Natural killer cell (primary cell): ENCODE results near the gene NCOA1. TPM values are rescaled to one million over a fixed set of nuclear protein-coding genes. Genes with fewer than 3 reads are reported as not detected.

Experiments used
- ATAC-seq, 3 donors: fragments of 150-1000 bp in 2 of 3; fragments of 200-7000 bp in 1 of 3; cut with Tn5 transposase; 1 replicate in 1 of 3; 2 replicates in 2 of 3; pipeline ENCODE4 v1.10.0; 2021; ENCODE audit warnings: mild to moderate bottlenecking in 2 of 3, moderate library complexity in 2 of 3
- DNase-seq, 2 donors: peaks; one replicate each; pipeline versions ENCODE4 v3.0.0 to v3.0.0-alpha.2; 2013 to 2021; ENCODE audit warnings: mixed read lengths in 1 of 2
- H3K27ac ChIP-seq: one replicate; pipeline ENCODE4 v1.5.1; 2013; ENCODE audit warnings: mild to moderate bottlenecking, low read length
- H3K27me3 ChIP-seq: one replicate; pipeline ENCODE4 v1.6.1; 2013; ENCODE audit warnings: low read length; ENCODE audit not compliant: control insufficient read depth, insufficient read depth
- H3K36me3 ChIP-seq: one replicate; pipeline ENCODE4 v1.6.1; 2013; ENCODE audit warnings: low read length; ENCODE audit not compliant: control insufficient read depth, insufficient read depth
- H3K4me1 ChIP-seq: one replicate; pipeline ENCODE4 v1.6.1; 2013; ENCODE audit warnings: low read length; ENCODE audit not compliant: control insufficient read depth, insufficient read depth
- H3K4me3 ChIP-seq: one replicate; pipeline ENCODE4 v1.5.1; 2013; ENCODE audit warnings: low read length
- H3K9me3 ChIP-seq: one replicate; pipeline ENCODE4 v1.6.1; 2013; ENCODE audit warnings: low read length; ENCODE audit not compliant: control insufficient read depth, insufficient read depth
- H3K27ac Mint-ChIP-seq, 2 donors: one replicate each; pipeline ENCODE4 v1.8.0; 2022; ENCODE audit warnings: mild to moderate bottlenecking in 2 of 2, mixed read lengths in 2 of 2, moderate library complexity in 1 of 2
- H3K27me3 Mint-ChIP-seq, 2 donors: one replicate each; pipeline ENCODE4 v1.8.0; 2022; ENCODE audit warnings: low read depth in 2 of 2, mixed read lengths in 2 of 2
- H3K36me3 Mint-ChIP-seq: one replicate; pipeline ENCODE4 v1.8.0; 2022; ENCODE audit warnings: mixed read lengths
- H3K4me1 Mint-ChIP-seq, 2 donors: one replicate each; pipeline ENCODE4 v1.8.0; 2022; ENCODE audit warnings: mixed read lengths in 2 of 2
- H3K4me3 Mint-ChIP-seq: one replicate; pipeline ENCODE4 v1.8.0; 2022; ENCODE audit warnings: mild to moderate bottlenecking, moderate library complexity, mixed read lengths
- H3K9me3 Mint-ChIP-seq, 2 donors: one replicate each; pipeline ENCODE4 v1.8.0; 2022; ENCODE audit warnings: mixed read lengths in 2 of 2
- WGBS: methylation state at CpG from one replicate; pipeline ENCODE4 v1.1.7; 2013; ENCODE audit warnings: missing lambda C conversion rate; ENCODE audit not compliant: insufficient coverage; 5-methylcytosine and 5-hydroxymethylcytosine counted together
- intact Hi-C: fragments of 100-400 bp; cut with micrococcal nuclease; formaldehyde crosslinking; loops from one replicate; pipeline ENCODE4 v1.14.2; 2022
- total RNA-seq, 4 donors: library from RNA; stranded (reverse); fragments of 120-200 nt in 1 of 4; gene quantifications; one replicate each; pipeline versions ENCODE4 v1.2.3 to v1.2.4, GENCODE V29; 2013 to 2022
- TF ChIP-seq, protein P1 (sequence below): fragments of 200-600 bp; IDR thresholded peaks from one replicate; pipeline ENCODE4 v1.8.0; 2022; ENCODE audit warnings: antibody characterized with exemption

The NCOA1 gene
- total RNA-seq, 3 donors from 2014 or later (not counting 1 experiment from before 2014, with no cell fraction given) = 122 to 149 (median 124) TPM

DNA sequence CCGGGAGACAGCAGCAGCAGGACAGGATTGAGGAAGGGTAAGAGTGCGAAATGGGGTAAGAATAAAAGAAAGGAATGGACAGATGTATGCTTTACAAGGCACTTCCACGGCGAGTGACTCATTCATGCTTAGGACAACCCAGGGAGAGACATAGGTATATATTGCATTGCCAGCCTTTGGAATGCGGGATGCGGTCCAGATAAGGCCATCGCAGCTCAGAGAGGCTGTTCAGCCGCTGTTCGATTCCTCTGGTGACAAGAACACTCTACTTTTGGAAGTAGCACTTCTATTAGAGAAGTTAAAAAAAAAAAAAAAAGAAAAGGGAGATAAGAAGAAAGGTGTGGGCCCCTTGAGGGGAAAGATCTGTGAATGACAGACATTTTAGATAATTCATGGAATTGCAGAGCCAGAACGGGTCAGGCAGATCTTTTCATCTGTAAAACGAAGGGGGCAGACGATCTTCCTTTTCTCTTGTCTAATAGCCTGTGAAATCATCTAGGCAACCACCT is 819 bp upstream of the NCOA1 start:
- Histone ChIP-seq H3K27me3 (no peaks in the 10 kb centered on the region), H3K36me3 (no peaks in the 10 kb centered on the region), H3K9me3 (no peaks in the 10 kb centered on the region), H3K4me3 (peak overlapping the region; percentile 45), H3K27ac (peak overlapping the region; percentile 80), H3K4me1 (peaks cover 20% of the 10 kb centered on the region)
- ATAC-seq (no peak), DNase-seq (no peak)
- peak overlapping the region; percentile 97 for H3K4me3 Mint-ChIP-seq
- no peaks in the 10 kb centered on the region for H3K27me3 Mint-ChIP-seq
- WGBS = 44% methylated on average over 12 of the region's 12 CpGs
- no peaks in the 10 kb centered on the region for H3K36me3 Mint-ChIP-seq
- intact Hi-C loops = loop anchor here (5.0 to 10.0 kb wide), 2 partner anchors 97 to 245 kb away; no protein-coding TSS in a partner anchor
- peak overlapping the region; percentile 89 to 99 for H3K27ac Mint-ChIP-seq
- H3K4me1 Mint-ChIP-seq = peaks cover 47 to 49% of the 10 kb centered on the region in 2 donors
- no peaks in the 10 kb centered on the region for H3K9me3 Mint-ChIP-seq
- TF ChIP-seq, protein P1, sequence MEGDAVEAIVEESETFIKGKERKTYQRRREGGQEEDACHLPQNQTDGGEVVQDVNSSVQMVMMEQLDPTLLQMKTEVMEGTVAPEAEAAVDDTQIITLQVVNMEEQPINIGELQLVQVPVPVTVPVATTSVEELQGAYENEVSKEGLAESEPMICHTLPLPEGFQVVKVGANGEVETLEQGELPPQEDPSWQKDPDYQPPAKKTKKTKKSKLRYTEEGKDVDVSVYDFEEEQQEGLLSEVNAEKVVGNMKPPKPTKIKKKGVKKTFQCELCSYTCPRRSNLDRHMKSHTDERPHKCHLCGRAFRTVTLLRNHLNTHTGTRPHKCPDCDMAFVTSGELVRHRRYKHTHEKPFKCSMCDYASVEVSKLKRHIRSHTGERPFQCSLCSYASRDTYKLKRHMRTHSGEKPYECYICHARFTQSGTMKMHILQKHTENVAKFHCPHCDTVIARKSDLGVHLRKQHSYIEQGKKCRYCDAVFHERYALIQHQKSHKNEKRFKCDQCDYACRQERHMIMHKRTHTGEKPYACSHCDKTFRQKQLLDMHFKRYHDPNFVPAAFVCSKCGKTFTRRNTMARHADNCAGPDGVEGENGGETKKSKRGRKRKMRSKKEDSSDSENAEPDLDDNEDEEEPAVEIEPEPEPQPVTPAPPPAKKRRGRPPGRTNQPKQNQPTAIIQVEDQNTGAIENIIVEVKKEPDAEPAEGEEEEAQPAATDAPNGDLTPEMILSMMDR = no peak

DNA sequence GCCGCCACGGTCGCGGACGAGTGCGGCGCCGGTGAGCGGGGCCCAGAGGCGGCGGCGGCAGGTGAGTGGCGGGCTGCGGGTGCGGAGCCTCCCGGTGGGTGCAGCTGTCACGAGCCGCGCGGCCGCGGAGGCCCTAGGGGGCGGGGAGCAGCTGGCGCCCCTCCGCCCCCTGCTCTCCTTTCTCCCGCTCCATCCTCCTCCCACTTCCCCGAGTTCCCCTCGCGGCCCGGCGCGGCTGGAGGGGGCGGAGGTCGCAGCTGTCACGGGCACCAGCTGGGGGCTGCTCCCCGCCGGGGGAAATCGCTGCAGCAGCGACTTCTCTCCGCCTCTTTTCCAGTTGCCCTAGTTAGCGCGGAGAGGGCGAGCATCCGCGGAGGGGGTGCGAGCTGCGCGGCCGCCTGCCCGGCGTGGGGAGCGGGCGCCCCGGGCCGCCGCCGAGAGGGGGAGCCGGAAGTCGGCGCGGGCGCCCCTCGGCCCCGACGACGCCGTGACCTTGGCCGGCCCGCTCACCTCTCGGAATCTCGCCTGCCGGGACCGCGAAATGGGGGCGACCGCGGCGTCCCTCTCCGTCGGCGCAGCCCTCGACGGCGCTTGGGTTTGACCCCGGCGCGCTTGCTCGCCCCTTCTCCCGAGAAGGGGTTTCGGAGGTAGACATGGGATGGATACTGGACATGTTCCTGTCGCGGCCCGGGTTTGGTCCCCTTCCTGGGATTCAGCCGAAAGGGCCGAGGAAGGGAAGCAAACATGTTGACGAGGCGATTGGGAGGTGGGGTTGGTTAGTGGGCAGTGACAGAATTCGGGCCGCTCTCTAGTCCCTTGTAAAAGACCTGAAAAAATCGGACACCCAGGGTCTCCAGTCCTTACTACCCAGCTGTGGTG is 727 bp downstream of the NCOA1 start:
- Mint-ChIP-seq H3K4me3 (peak overlapping the region; percentile 93), H3K27me3 (no peaks in the 10 kb centered on the region), H3K4me1 (peaks cover 55 to 60% of the 10 kb centered on the region in 2 donors), H3K36me3 (no peaks in the 10 kb centered on the region), H3K9me3 (no peaks in the 10 kb centered on the region), H3K27ac (peak overlapping the region; percentile 89 to 99)
- Histone ChIP-seq H3K9me3 (no peaks in the 10 kb centered on the region), H3K4me3 (peak overlapping the region; percentile 67), H3K4me1 (peaks cover 20% of the 10 kb centered on the region), H3K27ac (peak overlapping the region; percentile 86), H3K36me3 (no peaks in the 10 kb centered on the region), H3K27me3 (no peaks in the 10 kb centered on the region)
- WGBS = under 1% methylated on average over 100 of the region's 100 CpGs
- peak; percentile 64 to 81 for DNase-seq
- TF ChIP-seq, protein P1 = no peak
- peak; percentile 43 to 63 (median 48) for ATAC-seq
- intact Hi-C loops = loop anchor here (2.0 to 10.0 kb wide), 3 partner anchors 21 to 243 kb away; no protein-coding TSS in a partner anchor

DNA sequence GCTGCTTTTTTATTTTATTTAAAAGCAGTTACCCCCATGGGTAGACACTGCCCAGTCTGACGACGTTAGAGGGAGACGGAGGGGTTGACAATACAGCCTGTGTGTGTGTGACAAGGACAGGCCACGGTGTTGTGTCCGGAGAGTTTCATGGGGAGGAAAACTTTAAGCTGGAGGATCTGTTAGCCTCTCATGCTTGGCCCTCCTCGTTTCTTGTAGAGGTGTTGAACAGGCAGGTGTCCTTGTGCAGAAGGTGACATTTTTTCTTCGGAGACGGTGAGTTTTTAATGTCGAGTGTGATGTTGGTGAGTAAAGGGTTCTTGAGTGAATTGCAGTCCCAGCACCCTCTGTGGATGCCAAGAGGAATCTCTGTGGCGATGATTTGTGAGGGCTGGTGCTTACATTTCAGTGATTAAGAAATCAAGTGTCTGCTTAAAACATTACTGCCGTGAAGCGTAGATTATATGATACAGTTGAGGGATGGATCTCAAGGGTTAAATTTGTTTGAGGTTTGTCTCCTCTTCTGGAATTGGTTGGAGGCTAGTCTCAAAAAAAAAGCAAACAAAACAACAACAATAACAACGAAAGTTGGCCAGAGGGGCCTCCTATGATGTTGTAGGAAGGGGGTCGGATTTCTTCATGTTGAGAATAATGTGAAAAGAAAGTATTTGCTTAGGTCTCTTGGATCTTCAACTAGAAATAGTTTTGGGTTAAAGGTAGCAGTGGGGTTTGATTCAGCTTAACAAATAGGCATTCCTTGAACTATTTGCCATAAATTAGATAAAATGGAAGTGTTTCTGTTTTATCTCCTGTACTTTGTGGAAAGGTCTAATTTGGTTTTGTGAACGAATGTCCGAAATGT is 1.6 kb downstream of the NCOA1 start:
- DNase-seq (peak; percentile 21 to 39), ATAC-seq (no peak)
- Mint-ChIP-seq H3K36me3 (no peaks in the 10 kb centered on the region), H3K4me1 (peaks cover 62 to 69% of the 10 kb centered on the region in 2 donors), H3K9me3 (no peaks in the 10 kb centered on the region), H3K4me3 (peak overlapping the region; percentile 93), H3K27me3 (no peaks in the 10 kb centered on the region), H3K27ac (peak overlapping the region; percentile 89 to 99)
- TF ChIP-seq, protein P1 = no peak
- H3K27me3 ChIP-seq = no peaks in the 10 kb centered on the region
- no peaks in the 10 kb centered on the region for H3K36me3 ChIP-seq
- H3K4me3 ChIP-seq = peak overlapping the region; percentile 67
- intact Hi-C loops = loop anchor here (2.0 to 10.0 kb wide), 3 partner anchors 20 to 242 kb away; no protein-coding TSS in a partner anchor
- H3K27ac ChIP-seq = peak overlapping the region; percentile 86
- 30% methylated on average over 14 of the region's 16 CpGs for WGBS
- peaks cover 20% of the 10 kb centered on the region for H3K4me1 ChIP-seq
- H3K9me3 ChIP-seq = no peaks in the 10 kb centered on the region
